HG03378 (cell line): Measurements from ENCODE around the gene MS4A6E.
"Not testable (repeated sequence)": the region's sequence is repeated elsewhere in the genome, so short reads cannot be mapped to it uniquely, and the experiment has no call there.

Experiments used
- ATAC-seq: cut with Tn5 transposase; IDR thresholded peaks from one replicate; pipeline ENCODE4 v1.9.1; 2021; ENCODE audit warnings: mild to moderate bottlenecking, moderate library complexity; ENCODE audit not compliant: unreplicated experiment

Gene MS4A6E

GRCh38 chr11:60334005-60334620 is 7.1 kb downstream of the MS4A6E start:
- ATAC-seq = peak; percentile 66

DNA sequence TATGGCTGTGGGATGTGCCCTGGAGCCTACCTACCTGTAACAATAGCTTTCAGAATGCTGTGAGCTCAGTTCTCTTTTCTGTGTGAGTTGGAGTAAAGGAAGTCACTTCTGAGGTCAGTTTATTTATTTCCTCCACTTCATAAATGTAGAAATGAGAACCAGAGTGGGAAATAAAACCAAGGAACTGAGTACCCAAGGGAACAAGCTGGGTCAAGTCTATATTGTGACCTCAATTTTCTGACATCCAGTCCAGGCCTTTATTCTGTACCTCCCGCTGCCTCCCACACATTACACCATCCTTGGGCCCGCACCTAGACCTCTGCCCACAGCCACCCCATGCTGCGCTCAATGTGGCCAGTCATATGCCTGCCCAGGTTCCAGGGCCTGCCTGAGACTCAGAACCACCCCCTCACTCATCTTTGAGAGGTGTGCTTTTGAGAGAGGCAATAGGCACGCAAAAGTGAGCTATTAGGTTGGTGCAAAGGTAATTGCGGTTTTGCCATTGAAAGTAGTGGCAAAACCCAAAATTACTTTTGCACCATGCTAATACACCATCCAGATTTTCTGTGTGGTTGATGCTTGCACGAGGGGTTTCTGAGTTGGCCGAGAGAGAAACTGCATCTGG is 9.8 kb downstream of the MS4A6E start:
- no peak for ATAC-seq

- no peak for ATAC-seq
Observed at GRCh38 chr11:60338053-60338452, 11.0 kb downstream of the MS4A6E start.

- no peak for ATAC-seq
Observed at GRCh38 chr11:60339356-60339755, 12.3 kb downstream of the MS4A6E start.

- ATAC-seq = no peak
Observed at GRCh38 chr11:60343094-60343704, 16.1 kb downstream of the MS4A6E start.

GRCh38 chr11:60344146-60344545 is 17.1 kb downstream of the MS4A6E start:
- no peak for ATAC-seq

DNA sequence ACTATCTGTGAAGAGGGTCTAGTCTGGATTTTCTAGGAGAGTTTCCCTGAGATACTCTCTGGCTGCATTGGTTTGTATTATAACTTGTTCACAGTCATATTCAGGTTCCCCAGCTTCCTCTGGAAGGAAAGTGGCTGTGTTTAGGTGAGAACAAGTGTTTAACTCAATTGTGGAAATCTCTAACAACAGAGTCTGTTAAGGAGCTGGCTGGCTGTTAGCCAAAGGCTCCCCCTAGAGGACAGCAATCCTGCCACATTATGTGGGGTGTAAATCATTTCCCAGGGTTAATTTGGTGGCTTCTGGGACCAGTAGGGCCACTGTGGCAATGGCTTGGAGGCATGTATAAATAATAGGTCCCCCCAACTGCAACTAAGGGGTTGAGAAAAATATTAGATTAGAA is 18.4 kb downstream of the MS4A6E start:
- no peak for ATAC-seq

- no peak for ATAC-seq
Observed at GRCh38 chr11:60347084-60347797, 20.2 kb downstream of the MS4A6E start.

DNA sequence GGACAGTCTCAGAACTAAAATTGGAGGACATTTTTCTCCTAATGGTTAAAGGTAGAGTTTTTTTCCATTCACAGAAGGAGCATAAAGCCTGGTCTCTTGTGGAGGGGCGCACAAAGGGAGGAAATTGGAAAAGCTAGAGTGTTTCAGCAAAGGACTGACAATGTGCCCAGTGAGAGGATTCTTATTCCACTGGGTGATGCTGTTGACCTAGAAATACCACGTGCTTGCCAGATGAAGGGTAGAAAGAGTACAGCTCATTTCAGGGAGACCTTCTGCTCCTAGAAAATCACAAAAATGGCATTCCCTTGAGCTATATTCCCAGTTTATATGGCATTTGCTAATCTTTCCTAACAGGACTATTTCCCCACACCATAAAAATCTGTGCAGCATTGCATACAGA is 21.1 kb downstream of the MS4A6E start:
- no peak for ATAC-seq

DNA sequence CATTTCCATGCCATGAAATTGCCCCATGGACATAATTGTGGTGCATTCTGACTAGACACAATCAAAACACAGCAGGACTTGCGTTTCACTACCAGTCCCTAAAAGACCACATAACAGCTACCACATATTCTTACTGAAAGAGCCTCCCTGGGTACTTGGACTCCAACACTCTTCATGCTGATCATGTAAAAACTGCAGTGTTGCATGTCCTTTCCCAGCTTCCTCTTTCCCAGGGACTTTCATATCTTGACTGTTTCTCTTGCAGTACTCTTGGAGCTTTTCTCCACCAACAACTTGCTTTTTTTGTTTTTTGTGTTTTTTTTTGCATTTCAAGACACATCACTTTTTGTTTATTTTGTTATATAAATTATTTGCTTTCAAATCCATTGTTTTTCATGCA is 22.9 kb downstream of the MS4A6E start:
- no peak for ATAC-seq

- ATAC-seq = no peak
Observed at GRCh38 chr11:60357771-60358170, 30.7 kb downstream of the MS4A6E start.

DNA sequence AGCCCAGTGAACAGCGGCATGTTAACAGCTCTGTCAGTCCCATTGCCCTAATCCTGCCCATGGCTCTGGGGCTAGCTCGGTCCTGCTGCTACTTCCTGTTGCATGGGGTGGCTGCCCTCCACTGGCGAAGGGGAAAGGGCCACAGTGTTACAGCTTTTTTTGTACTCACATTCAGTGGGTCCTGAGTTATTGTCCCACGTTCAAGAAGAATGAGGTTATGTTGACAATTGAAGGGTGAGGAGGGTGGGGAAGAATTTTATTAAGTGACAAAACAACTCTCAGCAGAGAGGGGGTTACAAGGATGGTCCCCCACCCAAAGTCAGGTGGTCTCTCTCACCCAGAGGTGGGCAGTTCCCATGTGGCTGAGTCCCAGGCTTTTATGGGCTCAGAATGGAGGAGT is 33.6 kb downstream of the MS4A6E start:
- no peak for ATAC-seq

- no peak for ATAC-seq
Observed at GRCh38 chr11:60362241-60362640, 35.2 kb downstream of the MS4A6E start.

DNA sequence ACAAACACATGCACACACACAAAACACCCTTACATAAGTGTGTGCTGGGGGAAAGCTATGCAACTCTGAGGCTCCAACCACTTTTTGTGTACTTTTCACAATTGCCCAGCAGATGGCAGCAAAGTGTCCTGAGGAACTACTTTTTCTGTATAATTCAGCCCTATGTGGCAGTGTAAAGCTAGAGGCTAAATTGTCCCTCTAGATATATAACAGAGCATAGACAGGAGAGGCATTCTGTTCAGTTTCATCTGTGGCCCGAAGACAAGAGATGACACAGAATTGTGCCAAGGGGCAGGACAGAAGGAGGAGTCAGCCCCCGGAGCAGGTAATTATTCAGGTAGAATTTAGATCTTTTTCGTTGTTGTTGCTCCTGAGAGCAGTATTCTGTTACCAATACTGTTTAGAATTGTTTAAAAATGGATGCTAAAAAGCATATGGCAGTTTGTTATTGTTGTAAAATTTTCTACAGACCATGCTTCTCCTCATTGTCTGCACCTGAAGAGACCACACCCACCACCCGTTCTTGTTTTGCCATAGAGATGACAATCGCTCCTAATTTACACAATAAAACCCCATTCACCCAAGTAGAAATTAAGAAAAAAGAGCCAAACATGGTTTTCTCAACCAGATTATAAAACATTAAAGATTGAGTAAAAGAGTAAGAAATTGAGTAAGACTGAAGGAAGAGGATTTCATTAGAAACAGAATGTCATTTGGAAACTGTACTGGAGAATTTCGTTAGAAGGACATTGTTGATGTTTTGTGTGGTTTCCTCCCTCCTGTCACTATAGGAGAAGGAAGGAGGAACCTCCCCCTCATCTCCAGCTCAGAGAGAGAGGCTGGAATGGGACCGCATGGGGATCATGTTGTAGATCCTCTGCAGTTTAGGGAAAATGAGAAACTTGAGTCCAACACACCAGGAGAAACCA is 36.8 kb downstream of the MS4A6E start:
- peak; percentile 70 for ATAC-seq

DNA sequence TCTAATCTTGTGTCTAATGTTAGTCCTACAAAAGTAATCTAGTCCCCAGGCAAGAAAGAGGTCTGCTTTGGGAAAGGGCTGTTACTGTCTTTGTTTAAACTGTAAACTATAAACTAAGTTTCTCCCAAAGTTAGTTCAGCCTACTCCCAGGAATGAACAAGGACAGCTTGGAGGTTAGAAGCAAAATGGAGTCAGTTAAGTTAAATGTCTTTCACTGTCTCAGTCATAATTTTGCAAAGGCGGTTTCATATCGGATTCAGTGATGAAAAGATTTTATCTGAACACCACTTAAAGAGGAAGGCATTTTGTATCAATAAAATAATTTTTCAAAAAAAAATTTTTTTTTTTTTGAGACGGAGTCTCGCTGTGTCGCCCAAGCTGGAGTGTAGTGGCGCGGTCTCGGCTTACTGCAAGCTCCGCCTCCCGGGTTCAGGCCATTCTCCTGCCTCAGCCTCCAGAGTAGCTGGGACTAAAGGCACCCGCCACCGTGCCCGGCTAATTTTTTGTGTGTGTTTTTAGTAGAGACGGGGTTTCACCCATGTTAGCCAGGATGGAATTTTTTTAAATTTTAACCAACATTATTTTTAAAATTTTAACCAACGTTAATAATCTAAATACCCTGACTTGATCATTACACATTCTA is 39.3 kb downstream of the MS4A6E start:
- ATAC-seq = not testable (repeated sequence)

DNA sequence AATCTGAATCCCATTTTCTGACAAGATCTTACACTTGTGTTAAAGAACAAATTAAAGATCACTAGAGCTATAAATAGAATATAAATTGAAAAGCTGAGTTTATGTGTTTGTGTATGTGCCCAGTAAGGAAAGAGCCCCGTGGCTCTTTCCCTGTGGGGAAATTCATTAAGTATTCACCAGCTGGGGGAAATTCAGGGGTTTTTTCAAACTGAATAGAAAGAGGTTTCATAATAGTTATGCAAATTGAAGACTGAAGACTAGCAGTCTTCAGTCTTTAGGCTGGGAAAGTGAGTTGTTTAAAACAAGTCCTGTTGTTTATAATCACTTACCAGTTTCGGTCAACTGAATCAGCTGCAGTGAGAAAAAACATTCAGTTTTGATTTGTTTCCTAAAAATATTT is 40.0 kb downstream of the MS4A6E start:
- ATAC-seq = peak; percentile 77

DNA sequence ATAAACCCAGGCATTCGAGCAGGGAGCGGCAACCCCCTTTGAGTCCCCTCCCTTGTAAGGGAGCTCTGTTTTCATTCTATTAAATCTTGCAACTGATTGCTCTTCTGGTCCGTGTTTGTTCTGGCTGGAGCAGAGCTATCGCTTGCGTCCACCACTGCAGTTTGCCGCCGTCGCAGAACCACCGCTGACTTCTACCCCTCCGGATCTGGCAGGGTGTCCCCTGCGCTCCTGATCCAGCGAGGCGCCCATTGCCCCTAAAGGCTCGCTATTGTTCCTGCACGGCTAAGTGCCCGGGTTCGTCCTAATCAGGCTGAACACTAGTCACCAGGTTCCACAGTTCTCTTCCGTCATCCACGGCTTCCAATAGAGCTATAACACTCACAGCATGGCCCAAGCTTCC is 40.8 kb downstream of the MS4A6E start:
- no peak for ATAC-seq

DNA sequence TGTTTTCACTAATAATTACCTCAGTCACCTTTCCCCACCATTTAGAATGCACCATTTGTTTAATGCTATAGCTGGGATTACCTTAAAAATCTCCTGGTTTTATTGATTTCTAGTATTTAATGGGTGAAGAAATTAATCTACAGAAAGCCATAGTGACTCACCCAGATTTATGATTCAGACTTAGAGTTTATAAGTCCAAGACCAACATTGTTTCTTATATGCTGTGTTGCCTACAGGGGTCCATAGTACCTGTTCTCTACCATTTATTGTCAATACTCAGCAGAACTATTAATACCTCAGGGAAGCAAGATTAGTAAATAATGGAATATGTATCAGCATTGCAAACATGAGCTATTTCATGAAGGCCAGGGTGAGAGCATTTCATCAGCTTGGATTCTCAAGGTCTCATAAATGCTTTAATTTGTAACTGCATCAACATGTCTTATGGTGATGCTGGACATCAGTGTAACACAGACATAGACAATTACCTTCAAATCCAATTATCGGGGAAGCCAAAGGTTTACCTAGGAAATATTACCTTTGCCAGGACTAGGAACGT is 43.3 kb downstream of the MS4A6E start:
- ATAC-seq = no peak

DNA sequence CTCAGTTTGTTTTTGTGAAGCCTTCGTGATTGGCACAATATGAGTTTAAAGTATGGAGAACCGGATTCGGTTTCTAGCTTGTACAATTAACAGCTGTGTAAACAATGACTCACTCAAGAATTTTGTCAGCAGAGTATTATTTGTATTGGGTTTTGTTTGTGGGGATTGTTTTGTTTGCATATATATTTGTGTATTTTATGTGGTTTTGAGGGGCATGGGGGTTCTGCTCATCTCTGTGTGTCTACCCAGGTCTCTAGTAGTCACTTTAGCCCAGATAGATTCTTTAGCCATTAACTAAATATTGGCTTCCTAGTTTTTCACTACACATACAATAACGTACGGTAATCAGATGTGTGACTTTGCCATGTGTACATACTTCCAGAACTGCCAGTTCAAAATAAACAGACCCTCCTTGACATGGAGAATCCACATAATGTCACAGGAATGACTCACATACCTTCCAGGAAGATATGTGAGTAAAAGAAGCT is 43.8 kb downstream of the MS4A6E start:
- ATAC-seq = no peak

DNA sequence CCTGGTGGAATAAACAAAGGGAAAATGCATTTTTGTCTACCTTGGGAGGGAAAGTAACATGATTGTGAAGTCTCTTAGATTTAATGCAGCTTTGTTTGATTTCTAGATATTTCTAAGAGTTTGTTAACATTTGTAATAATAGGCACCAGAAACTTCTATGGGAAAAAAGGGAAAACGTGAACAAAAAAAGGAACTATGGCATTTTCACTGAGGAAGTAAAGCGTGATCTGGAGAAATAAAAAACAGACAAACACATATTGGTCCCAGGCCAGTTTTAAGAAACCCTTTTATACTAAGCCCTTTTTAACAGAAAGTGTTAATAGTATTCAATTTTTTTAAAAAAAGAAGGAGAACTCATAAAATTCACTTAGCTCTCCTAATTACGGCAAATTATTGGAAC is 44.3 kb downstream of the MS4A6E start:
- no peak for ATAC-seq
